DOHH2 (cell line): ENCODE measurements around the gene HDC.

ENCODE experiments used
- H3F3A ChIP-seq: fragments of 200-600 bp; sonication (generic), shearing (Covaris generic); 2 replicates; pipeline ENCODE4 v1.6.0; 2016; ENCODE audit warnings: antibody characterized with exemption, mild to moderate bottlenecking; ENCODE audit not compliant: control insufficient read depth, insufficient read depth
- H3K27ac ChIP-seq: fragments of 200-600 bp; sonication (generic); 2 replicates; pipeline ENCODE4 v1.5.1; 2014; ENCODE audit warnings: low read depth, mild to moderate bottlenecking, low read length, moderate library complexity
- H3K27me3 ChIP-seq: fragments of 200-600 bp; sonication (generic); 2 replicates; pipeline ENCODE4 v1.6.1; 2014; ENCODE audit warnings: mild to moderate bottlenecking, low read length, mixed read lengths; ENCODE audit not compliant: control insufficient read depth
- H3K36me3 ChIP-seq: fragments of 200-600 bp; sonication (generic); 2 replicates; pipeline ENCODE4 v1.6.1; 2014; ENCODE audit warnings: mild to moderate bottlenecking, low read length, moderate library complexity, mixed read lengths; ENCODE audit not compliant: control insufficient read depth
- H3K4me1 ChIP-seq: fragments of 200-600 bp; sonication (generic); 2 replicates; pipeline ENCODE4 v1.6.1; 2014; ENCODE audit warnings: mild to moderate bottlenecking, low read length, mixed read lengths; ENCODE audit not compliant: control insufficient read depth
- H3K4me2 ChIP-seq: fragments of 200-600 bp; sonication (generic); 2 replicates; pipeline ENCODE4 v1.6.0; 2014; ENCODE audit warnings: mild to moderate bottlenecking, low read length, moderate library complexity
- H3K4me3 ChIP-seq: fragments of 200-600 bp; sonication (generic); 2 replicates; pipeline ENCODE4 v1.5.1; 2014; ENCODE audit warnings: mild to moderate bottlenecking, low read length, mixed read lengths
- H3K79me2 ChIP-seq: fragments of 200-600 bp; sonication (generic); 2 replicates; pipeline ENCODE4 v1.6.1; 2014; ENCODE audit warnings: mild to moderate bottlenecking, low read length, mixed read lengths; ENCODE audit not compliant: control insufficient read depth
- H3K9me2 ChIP-seq: fragments of 200-600 bp; sonication (generic); replicated peaks from 2 replicates; pipeline ENCODE4 v1.6.1; 2014; ENCODE audit warnings: mild to moderate bottlenecking, low read length, mixed read lengths; ENCODE audit not compliant: control insufficient read depth
- H3K9me3 ChIP-seq: fragments of 200-600 bp; sonication (generic); 2 replicates; pipeline ENCODE4 v1.6.1; 2014; ENCODE audit warnings: antibody characterized with exemption, low read length, mixed read lengths; ENCODE audit not compliant: control insufficient read depth, insufficient read depth
- H4K20me1 ChIP-seq: fragments of 200-600 bp; sonication (generic); 2 replicates; pipeline ENCODE4 v1.6.0; 2014; ENCODE audit warnings: low read depth, mild to moderate bottlenecking, antibody characterized with exemption, low read length, moderate library complexity; ENCODE audit not compliant: control insufficient read depth, insufficient read depth
- CTCF ChIP-seq: fragments of 200-600 bp; sonication (generic); IDR thresholded peaks from one replicate; pipeline ENCODE4 v1.5.1; 2014; ENCODE audit warnings: antibody characterized with exemption, mild to moderate bottlenecking, low read depth, low read length; ENCODE audit not compliant: poor library complexity, severe bottlenecking
- EZH2phosphoT487 ChIP-seq: fragments of 200-600 bp; sonication (generic); IDR thresholded peaks from 2 replicates; pipeline ENCODE4 v1.6.1; 2017; ENCODE audit warnings: borderline replicate concordance, mild to moderate bottlenecking, antibody characterized with exemption, low read length, moderate library complexity, mixed read lengths

The HDC gene

GRCh38 chr15:50275908-50276307, 10.4 kb upstream of the HDC start:
- Histone ChIP-seq H3K79me2 (no peaks in the 10 kb centered on the region), H3K27ac (no peak overlapping the region), H3K4me2 (no peak overlapping the region), H3K9me3 (no peaks in the 10 kb centered on the region), H3K36me3 (peaks cover 6% of the 10 kb centered on the region; the same call in 1 of the 2 replicates), H3K27me3 (no peaks in the 10 kb centered on the region), H3K9me2 (no peaks in the 10 kb centered on the region), H3K4me1 (no peaks in the 10 kb centered on the region), H3F3A (no peaks in the 10 kb centered on the region), H4K20me1 (no peaks in the 10 kb centered on the region; the same call in 1 of the 2 replicates), H3K4me3 (no peak overlapping the region)
- no peak for TF ChIP-seq EZH2phosphoT487
- TF ChIP-seq CTCF, result no peak

GRCh38 chr15:50275091-50275490, 9.6 kb upstream of the HDC start:
- Histone ChIP-seq H4K20me1 (no peaks in the 10 kb centered on the region; the same call in 1 of the 2 replicates), H3K9me3 (no peaks in the 10 kb centered on the region), H3K79me2 (no peaks in the 10 kb centered on the region), H3K9me2 (no peaks in the 10 kb centered on the region), H3K4me2 (no peak overlapping the region), H3K27ac (no peak overlapping the region), H3K4me1 (no peaks in the 10 kb centered on the region), H3K4me3 (no peak overlapping the region), H3K27me3 (no peaks in the 10 kb centered on the region), H3K36me3 (peaks cover 6% of the 10 kb centered on the region; the same call in 1 of the 2 replicates), H3F3A (no peaks in the 10 kb centered on the region)
- TF ChIP-seq CTCF, result no peak
- no peak for TF ChIP-seq EZH2phosphoT487

GRCh38 chr15:50267577-50267976, 2.1 kb upstream of the HDC start:
- no peaks in the 10 kb centered on the region for H4K20me1 ChIP-seq
- H3F3A ChIP-seq, result no peaks in the 10 kb centered on the region
- H3K9me2 ChIP-seq, result no peaks in the 10 kb centered on the region
- no peak overlapping the region for H3K4me3 ChIP-seq
- peaks cover 3% of the 10 kb centered on the region; the same call in 1 of the 2 replicates for H3K27me3 ChIP-seq
- TF ChIP-seq CTCF (no peak), EZH2phosphoT487 (no peak)
- no peaks in the 10 kb centered on the region for H3K4me1 ChIP-seq
- no peaks in the 10 kb centered on the region for H3K9me3 ChIP-seq
- no peaks in the 10 kb centered on the region for H3K79me2 ChIP-seq
- no peaks in the 10 kb centered on the region for H3K36me3 ChIP-seq
- no peak overlapping the region for H3K4me2 ChIP-seq
- H3K27ac ChIP-seq, result no peak overlapping the region

- Histone ChIP-seq H3K4me2 (no peak overlapping the region), H3K9me3 (no peaks in the 10 kb centered on the region)
Measured at GRCh38 chr15:50262533-50262932, 3.0 kb downstream of the HDC start.

More at GRCh38 chr15:50262533-50262932, 3.0 kb downstream of the HDC start:
- H3K79me2 ChIP-seq, result no peaks in the 10 kb centered on the region
- no peaks in the 10 kb centered on the region for H4K20me1 ChIP-seq
- H3K36me3 ChIP-seq, result no peaks in the 10 kb centered on the region
- H3F3A ChIP-seq, result no peaks in the 10 kb centered on the region
- no peaks in the 10 kb centered on the region for H3K4me1 ChIP-seq
- TF ChIP-seq CTCF (no peak), EZH2phosphoT487 (no peak)
- H3K27me3 ChIP-seq, result peaks cover 10% of the 10 kb centered on the region; the same call in 1 of the 2 replicates
- H3K27ac ChIP-seq, result no peak overlapping the region
- H3K9me2 ChIP-seq, result no peaks in the 10 kb centered on the region
- no peak overlapping the region for H3K4me3 ChIP-seq
